ENCODE measurements around the gene CLEC11A. TPM values are rescaled to one million over a fixed set of nuclear protein-coding genes. Genes with fewer than 3 reads are reported as not detected.
"Not testable (repeated sequence)": the region's sequence is repeated elsewhere in the genome, so short reads cannot be mapped to it uniquely, and the experiment has no call there.

Gene CLEC11A
- total RNA-seq, 1 experiment from 2014 or later, result 7.1 TPM

GRCh38 chr19:50772912-50773311 lies 49.7 kb downstream of the CLEC11A start:
- DNase-seq; H3K4me3 ChIP-seq (ENCODE audit: insufficient read depth, low read depth, low read length); H3K36me3 ChIP-seq (replicated peaks; ENCODE audit: control insufficient read depth, insufficient read depth, low read length): not testable (repeated sequence)
- H3K27me3 ChIP-seq (ENCODE audit: control insufficient read depth, insufficient read depth, low read length), result peaks cover 17% of the 10 kb centered on the region

- not testable (repeated sequence) for H3K36me3 ChIP-seq (replicated peaks; ENCODE audit: control insufficient read depth, insufficient read depth, low read length); DNase-seq; H3K4me3 ChIP-seq (ENCODE audit: insufficient read depth, low read depth, low read length)
- H3K27me3 ChIP-seq (ENCODE audit: control insufficient read depth, insufficient read depth, low read length), result peaks cover 22% of the 10 kb centered on the region
Measured at GRCh38 chr19:50773454-50773853, 50.3 kb downstream of the CLEC11A start.

Other genes with a start within 250 kb of the CLEC11A start
- 146 and 166 TPM in 2 replicates for gene EMC10, start 246.9 kb upstream of the CLEC11A start, total RNA-seq (2014; rRNA removed; shearing (Covaris generic))
- 4.5 and 8.1 TPM in 2 replicates for gene GARIN5A, start 246.5 kb upstream of the CLEC11A start, total RNA-seq (2014; rRNA removed; shearing (Covaris generic))
- gene JOSD2, start 212.2 kb upstream of the CLEC11A start, total RNA-seq (2014; rRNA removed; shearing (Covaris generic)), result 4.7 and 4.9 TPM in 2 replicates
- not detected in 2 replicates for gene ASPDH, start 209.5 kb upstream of the CLEC11A start, total RNA-seq (2014; rRNA removed; shearing (Covaris generic))
- 2.4 and 3.5 TPM in 2 replicates for gene LRRC4B, start 154.9 kb upstream of the CLEC11A start, total RNA-seq (2014; rRNA removed; shearing (Covaris generic))
- gene SYT3, start 83.5 kb upstream of the CLEC11A start, total RNA-seq (2014; rRNA removed; shearing (Covaris generic)), result 0.66 and 1.8 TPM in 2 replicates
- 7.8 and 8.0 TPM in 2 replicates for gene C19orf81, start 73.9 kb upstream of the CLEC11A start, total RNA-seq (2014; rRNA removed; shearing (Covaris generic))
- 0.35 and 0.67 TPM in 2 replicates for gene SHANK1, start 3.6 kb upstream of the CLEC11A start, total RNA-seq (2014; rRNA removed; shearing (Covaris generic))
- gene GPR32, start 47.1 kb downstream of the CLEC11A start, total RNA-seq (2014; rRNA removed; shearing (Covaris generic)), result not detected in 2 replicates
- gene ACP4, start 67.1 kb downstream of the CLEC11A start, total RNA-seq (2014; rRNA removed; shearing (Covaris generic)), result not detected in 2 replicates
- gene KLK1, start 100.4 kb downstream of the CLEC11A start, total RNA-seq (2014; rRNA removed; shearing (Covaris generic)), result not detected in 2 replicates
- not detected in 2 replicates for gene KLK15, start 110.2 kb downstream of the CLEC11A start, total RNA-seq (2014; rRNA removed; shearing (Covaris generic))
- gene KLK3, start 131.6 kb downstream of the CLEC11A start, total RNA-seq (2014; rRNA removed; shearing (Covaris generic)), result not detected in 2 replicates
- gene KLK2, start 150.1 kb downstream of the CLEC11A start, total RNA-seq (2014; rRNA removed; shearing (Covaris generic)), result not detected in 2 replicates
- gene KLK4, start 188.0 kb downstream of the CLEC11A start, total RNA-seq (2014; rRNA removed; shearing (Covaris generic)), result not detected in 2 replicates
- gene KLK5, start 229.7 kb downstream of the CLEC11A start, total RNA-seq (2014; rRNA removed; shearing (Covaris generic)), result 1.7 TPM in 1 of 2 replicates, not detected in the other
- gene KLK6, start 246.2 kb downstream of the CLEC11A start, total RNA-seq (2014; rRNA removed; shearing (Covaris generic)), result 0.38 and 0.74 TPM in 2 replicates